Thyroid gland (tissue), 4 donors: ENCODE data around the gene LRPPRC.

ENCODE experiments used
- CTCF ChIP-seq, 6 experiments: fragments of 200-600 bp in 3 of 6; fragments of 450-650 bp in 3 of 6; sonication (generic) in 3 of 6; IDR thresholded peaks; one replicate each; pipeline ENCODE4 v1.5.1; 2016 to 2019; ENCODE audit warnings: antibody characterized with exemption in 6 of 6, mild to moderate bottlenecking in 2 of 6, inconsistent platforms in 1 of 6, moderate library complexity in 1 of 6
- POLR2A ChIP-seq, 2 donors: fragments of 450-650 bp; IDR thresholded peaks; one replicate each; pipeline ENCODE4 v1.6.1; 2017; ENCODE audit warnings: antibody characterized with exemption in 2 of 2, mild to moderate bottlenecking in 2 of 2, moderate library complexity in 1 of 2

- TF ChIP-seq CTCF (IDR thresholded peaks at IDR 0.05): no peak
- no peak for TF ChIP-seq POLR2A (IDR thresholded peaks at IDR 0.05)
These were observed 150.6 kb downstream of the LRPPRC start for GRCh38 chr2:43845181-43845580.
